Lower leg skin (tissue), 3 donors: ENCODE data around the gene FILIP1L.

Source experiments
- CTCF ChIP-seq, 3 donors: fragments of 450-650 bp; IDR thresholded peaks; one replicate each; pipeline ENCODE4 v1.5.1; 2016; ENCODE audit warnings: antibody characterized with exemption in 3 of 3, mild to moderate bottlenecking in 3 of 3, moderate library complexity in 2 of 3
- POLR2A ChIP-seq, 2 donors: fragments of 450-650 bp; IDR thresholded peaks; one replicate each; pipeline ENCODE4 v1.6.1; 2016 to 2017; ENCODE audit warnings: antibody characterized with exemption in 2 of 2, mild to moderate bottlenecking in 1 of 2, moderate library complexity in 1 of 2

GRCh38 chr3:99939876-99940275 lies 174.4 kb downstream of the FILIP1L start:
- TF ChIP-seq CTCF (IDR thresholded peaks at IDR 0.05) (no peak), POLR2A (IDR thresholded peaks at IDR 0.05) (no peak)
